GM19193 (cell line): ENCODE measurements around the gene KRTAP17-1.
"Not testable (repeated sequence)": the region's sequence is repeated elsewhere in the genome, so short reads cannot be mapped to it uniquely, and the experiment has no call there.

ENCODE experiments used
- POLR2A ChIP-seq: IDR thresholded peaks from 4 replicates; pipeline ENCODE4 v1.6.1; 2011; ENCODE audit not compliant: insufficient read depth, insufficient read length; ENCODE audit errors: extremely low read depth

Gene KRTAP17-1

GRCh38 chr17:41294016-41294415 is 21.5 kb downstream of the KRTAP17-1 start:
- TF ChIP-seq POLR2A = no peak

- no peak for TF ChIP-seq POLR2A
These were observed 28.5 kb downstream of the KRTAP17-1 start for GRCh38 chr17:41287050-41287449.

DNA sequence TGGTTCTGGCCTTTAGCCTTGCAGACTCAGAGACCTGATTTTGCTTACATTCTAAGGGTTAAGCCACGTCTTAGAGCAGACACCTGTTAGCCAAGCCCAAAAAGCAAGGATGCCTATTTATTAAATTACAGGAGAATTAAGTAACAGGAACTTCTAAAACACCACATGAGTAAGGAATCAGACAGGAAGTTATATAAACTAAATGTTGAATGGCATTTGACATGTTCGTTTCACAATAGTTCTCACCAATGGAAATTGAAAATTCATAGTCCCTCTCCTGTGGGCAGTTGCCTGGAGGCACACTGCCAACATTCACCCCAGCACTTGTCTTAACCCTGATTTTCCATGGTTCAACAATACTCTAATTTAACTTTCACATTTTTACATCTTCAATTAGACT is 31.0 kb downstream of the KRTAP17-1 start:
- no peak for TF ChIP-seq POLR2A

GRCh38 chr17:41284043-41284442 is 31.5 kb downstream of the KRTAP17-1 start:
- no peak for TF ChIP-seq POLR2A

DNA sequence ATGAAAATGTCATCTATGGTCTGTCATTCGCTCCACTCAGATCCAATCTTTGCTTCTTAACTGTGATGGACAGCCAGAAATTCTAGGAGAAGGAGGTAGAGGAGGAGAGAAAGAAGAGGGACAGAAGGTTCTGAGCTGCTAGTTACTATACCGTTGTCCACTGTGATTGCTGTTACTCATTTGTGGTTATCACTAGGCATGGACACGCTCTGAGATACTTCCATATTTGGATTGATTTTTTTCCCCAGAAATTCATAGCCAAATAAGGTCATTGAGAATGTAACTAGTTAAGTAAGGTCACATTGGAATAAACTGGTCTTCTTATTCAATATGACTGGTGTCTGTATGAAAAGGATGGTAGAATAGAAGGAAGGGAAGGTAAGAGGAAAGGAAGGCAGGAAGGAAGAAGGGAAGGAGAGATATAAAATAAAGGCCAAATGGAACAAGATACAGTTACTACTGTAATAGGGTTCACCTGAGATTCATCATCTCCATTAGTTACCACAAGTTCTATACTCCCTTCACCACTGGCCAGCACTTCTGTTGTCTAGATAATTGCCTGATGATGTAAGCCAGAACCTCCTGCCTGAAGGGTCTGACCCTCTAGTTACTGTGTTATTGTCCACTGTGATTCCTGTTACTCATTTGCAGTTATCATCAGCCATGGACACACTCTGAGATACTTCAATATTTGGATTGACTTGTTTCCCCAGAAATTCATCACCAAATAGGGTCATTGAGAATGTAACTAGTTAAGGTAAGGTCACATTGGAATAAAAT is 37.1 kb downstream of the KRTAP17-1 start:
- TF ChIP-seq POLR2A = no peak

- not testable (repeated sequence) for TF ChIP-seq POLR2A
These were observed 39.8 kb downstream of the KRTAP17-1 start, which contains the start of gene KRTAP9-7 for GRCh38 chr17:41275648-41276190. KRTAP9-7 (plus strand) TSS chr17:41275698; CDS start chr17:41275698, 0 bp downstream.

- TF ChIP-seq POLR2A = no peak
These were observed 43.7 kb downstream of the KRTAP17-1 start for GRCh38 chr17:41271858-41272257.

DNA sequence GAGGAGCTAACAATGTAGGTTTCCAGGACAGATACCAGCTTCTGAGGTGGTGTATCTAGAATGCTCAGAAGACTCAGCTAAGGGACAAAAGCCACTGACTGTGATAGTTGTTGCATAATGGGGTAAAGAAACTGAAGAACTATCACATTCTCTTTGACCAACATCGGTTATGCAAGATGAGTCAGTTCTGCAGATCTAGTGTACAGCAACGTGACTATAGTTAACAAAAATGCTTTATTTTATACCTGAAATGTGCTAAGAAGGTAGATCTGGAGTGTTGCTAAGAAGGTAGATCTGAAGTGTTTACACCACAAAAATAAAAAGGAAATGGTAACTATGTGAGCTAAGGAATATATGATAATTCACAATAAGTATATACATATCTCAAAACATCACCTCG is 47.8 kb downstream of the KRTAP17-1 start:
- TF ChIP-seq POLR2A = no peak

- TF ChIP-seq POLR2A = no peak
These were observed 50.4 kb downstream of the KRTAP17-1 start, which contains the start of gene KRTAP9-6 for GRCh38 chr17:41265078-41265477. KRTAP9-6 (plus strand) TSS chr17:41265378; CDS start chr17:41265378, 0 bp downstream.
